ENCODE data around the gene PKD1.

The PKD1 gene

DNA sequence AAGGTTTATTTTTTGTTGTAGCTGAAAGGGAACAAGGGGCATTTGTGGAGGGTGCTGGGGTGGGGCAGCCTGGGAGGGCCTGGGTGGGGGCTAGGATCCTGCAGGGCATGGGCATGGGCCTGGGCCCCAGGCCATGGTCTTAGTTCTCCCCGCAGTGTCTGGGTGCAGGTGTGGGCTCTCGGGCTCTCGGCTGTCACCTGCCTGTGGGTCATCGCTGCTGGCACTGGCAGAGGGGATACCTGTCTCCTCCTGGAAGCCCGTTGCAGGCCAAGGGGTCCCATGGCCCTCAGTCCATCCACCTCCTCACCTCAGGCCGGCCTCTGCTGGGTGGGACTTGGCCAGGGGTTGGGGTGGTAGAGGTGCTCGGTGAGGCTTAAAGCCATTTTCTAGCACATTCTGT, 57.6 kb downstream of the PKD1 start:
- peaks cover 36% of the 10 kb centered on the region for H3K36me3 ChIP-seq
- TF ChIP-seq, protein P1, sequence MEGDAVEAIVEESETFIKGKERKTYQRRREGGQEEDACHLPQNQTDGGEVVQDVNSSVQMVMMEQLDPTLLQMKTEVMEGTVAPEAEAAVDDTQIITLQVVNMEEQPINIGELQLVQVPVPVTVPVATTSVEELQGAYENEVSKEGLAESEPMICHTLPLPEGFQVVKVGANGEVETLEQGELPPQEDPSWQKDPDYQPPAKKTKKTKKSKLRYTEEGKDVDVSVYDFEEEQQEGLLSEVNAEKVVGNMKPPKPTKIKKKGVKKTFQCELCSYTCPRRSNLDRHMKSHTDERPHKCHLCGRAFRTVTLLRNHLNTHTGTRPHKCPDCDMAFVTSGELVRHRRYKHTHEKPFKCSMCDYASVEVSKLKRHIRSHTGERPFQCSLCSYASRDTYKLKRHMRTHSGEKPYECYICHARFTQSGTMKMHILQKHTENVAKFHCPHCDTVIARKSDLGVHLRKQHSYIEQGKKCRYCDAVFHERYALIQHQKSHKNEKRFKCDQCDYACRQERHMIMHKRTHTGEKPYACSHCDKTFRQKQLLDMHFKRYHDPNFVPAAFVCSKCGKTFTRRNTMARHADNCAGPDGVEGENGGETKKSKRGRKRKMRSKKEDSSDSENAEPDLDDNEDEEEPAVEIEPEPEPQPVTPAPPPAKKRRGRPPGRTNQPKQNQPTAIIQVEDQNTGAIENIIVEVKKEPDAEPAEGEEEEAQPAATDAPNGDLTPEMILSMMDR (IDR thresholded peaks at IDR 0.05; ENCODE audit: low read depth, low read length): no peak
- H3K9me3 ChIP-seq: no peaks in the 10 kb centered on the region
- H3K27me3 ChIP-seq: no peaks in the 10 kb centered on the region
- H3K4me3 ChIP-seq (ENCODE audit: low read depth, low read length): no peak overlapping the region
- no peak for DNase-seq
- H3K4me1 ChIP-seq: no peaks in the 10 kb centered on the region; the same call in 1 of the 2 replicates

DNA sequence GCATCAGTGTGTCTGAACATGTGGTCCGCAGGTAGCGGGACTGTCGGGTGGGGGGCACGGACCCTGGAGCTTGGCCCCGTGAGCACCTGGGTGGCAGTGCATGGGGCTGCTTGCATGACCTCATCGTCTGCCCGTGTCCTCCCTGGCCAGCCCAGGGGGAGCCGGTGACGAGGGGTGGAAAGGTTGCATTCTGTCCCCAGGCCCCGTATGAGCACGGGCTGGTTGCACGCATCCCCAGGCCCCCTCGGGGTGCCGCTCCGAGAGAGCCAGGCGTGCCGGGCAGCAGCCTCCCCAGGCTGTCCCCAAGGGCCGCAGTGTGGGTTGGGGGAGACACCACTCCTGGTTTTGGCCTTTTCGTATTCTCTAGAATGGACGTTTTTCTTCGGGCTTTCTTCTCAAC, 58.0 kb downstream of the PKD1 start:
- peaks cover 40% of the 10 kb centered on the region for H3K36me3 ChIP-seq
- TF ChIP-seq, protein P1 (IDR thresholded peaks at IDR 0.05; ENCODE audit: low read depth, low read length): no peak
- H3K27me3 ChIP-seq: no peaks in the 10 kb centered on the region
- no peaks in the 10 kb centered on the region for H3K9me3 ChIP-seq
- no peaks in the 10 kb centered on the region; the same call in 1 of the 2 replicates for H3K4me1 ChIP-seq
- H3K4me3 ChIP-seq (ENCODE audit: low read depth, low read length): no peak overlapping the region
- no peak for DNase-seq

DNA sequence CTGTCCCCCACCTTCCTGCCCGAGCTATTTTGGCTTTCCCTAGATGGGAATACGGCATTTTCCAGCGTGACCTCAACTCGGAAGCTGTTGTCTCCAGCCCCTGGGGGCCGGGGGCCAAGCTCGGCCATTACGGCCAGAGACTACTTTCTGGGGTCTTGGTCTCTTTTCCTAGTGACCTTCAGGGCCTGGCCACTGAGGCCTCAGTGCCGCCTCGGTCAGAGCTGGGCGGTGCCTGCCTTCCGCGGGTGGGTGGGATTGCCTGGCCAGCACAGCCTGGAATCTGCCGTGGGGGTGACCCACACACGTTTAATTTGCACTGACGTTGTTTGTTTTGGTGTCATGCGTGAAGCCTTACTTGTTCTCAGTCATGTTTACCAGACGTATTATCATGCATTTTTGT, 58.7 kb downstream of the PKD1 start:
- DNase-seq: no peak
- H3K27me3 ChIP-seq: no peaks in the 10 kb centered on the region
- TF ChIP-seq, protein P1 (IDR thresholded peaks at IDR 0.05; ENCODE audit: low read depth, low read length): no peak
- no peak overlapping the region for H3K4me3 ChIP-seq (ENCODE audit: low read depth, low read length)
- peaks cover 40% of the 10 kb centered on the region for H3K36me3 ChIP-seq
- H3K4me1 ChIP-seq: no peaks in the 10 kb centered on the region; the same call in 1 of the 2 replicates
- H3K9me3 ChIP-seq: no peaks in the 10 kb centered on the region

DNA sequence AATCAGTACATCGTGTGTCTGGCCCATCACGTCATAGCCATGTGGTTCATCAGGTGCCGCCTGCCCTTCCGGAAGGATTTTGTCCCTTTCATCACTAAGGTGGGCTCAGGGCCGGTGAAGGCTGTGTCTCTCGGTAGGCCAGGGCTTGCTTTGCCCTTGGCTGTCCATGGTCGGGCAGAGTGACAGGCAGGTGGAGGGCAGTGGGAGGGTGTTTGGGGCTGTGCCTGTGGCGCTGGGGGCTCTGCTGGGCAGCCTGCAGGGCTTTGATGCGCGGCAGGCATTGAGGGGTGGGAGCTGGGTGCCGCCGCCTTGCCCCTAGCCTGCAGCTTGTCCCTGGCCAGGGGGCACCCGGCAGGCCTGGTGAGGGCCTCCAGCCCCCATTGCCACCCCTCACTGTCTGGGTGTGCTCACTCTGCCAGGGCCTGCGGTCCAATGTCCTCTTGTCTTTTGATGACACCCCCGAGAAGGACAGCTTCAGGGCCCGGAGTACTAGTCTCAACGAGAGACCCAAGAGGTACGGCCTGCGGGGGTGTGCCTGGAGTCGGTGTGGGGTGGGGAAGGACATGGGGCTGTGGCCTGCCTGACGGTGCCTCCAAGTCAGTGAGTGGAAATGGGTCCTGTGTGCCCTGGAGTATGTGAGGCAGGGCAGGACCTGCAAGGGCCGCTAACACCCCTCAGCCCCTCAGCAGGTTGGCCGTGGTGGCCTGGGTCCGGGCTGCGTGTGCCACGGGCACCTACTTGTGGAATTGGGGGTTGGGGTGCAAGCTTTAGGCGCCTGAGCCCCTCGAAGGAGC, 59.4 kb downstream of the PKD1 start:
- Histone ChIP-seq H3K9me3 (no peaks in the 10 kb centered on the region), H3K4me3 (ENCODE audit: low read depth, low read length) (no peak overlapping the region), H3K36me3 (peaks cover 33% of the 10 kb centered on the region), H3K4me1 (no peaks in the 10 kb centered on the region; the same call in 1 of the 2 replicates), H3K27me3 (no peaks in the 10 kb centered on the region)
- TF ChIP-seq, protein P1 (IDR thresholded peaks at IDR 0.05; ENCODE audit: low read depth, low read length): no peak
- DNase-seq: no peak

DNA sequence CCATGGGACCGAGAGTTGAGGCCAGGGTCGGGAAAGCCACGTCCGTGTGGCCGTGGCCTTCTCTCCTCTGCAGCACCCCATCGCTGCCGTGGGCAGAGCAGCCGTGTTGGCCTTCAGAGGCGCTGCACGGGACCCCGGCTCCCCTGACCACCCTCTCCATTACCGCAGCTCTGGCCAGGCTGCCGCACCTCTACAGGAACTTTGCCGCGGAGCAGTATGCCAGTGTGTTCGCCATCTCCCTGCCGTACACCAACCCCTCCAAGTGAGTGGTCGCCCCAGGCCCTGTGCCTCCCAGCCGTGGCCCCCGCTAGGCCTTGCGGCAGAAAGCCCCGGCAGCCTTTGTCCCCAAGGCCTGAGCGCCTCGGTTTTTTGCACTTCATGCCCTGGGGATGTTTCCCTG, 60.1 kb downstream of the PKD1 start:
- Histone ChIP-seq H3K4me3 (ENCODE audit: low read depth, low read length) (no peak overlapping the region), H3K27me3 (no peaks in the 10 kb centered on the region), H3K4me1 (no peaks in the 10 kb centered on the region; the same call in 1 of the 2 replicates), H3K9me3 (no peaks in the 10 kb centered on the region), H3K36me3 (peaks cover 32% of the 10 kb centered on the region)
- TF ChIP-seq, protein P1 (IDR thresholded peaks at IDR 0.05; ENCODE audit: low read depth, low read length): no peak
- no peak for DNase-seq

DNA sequence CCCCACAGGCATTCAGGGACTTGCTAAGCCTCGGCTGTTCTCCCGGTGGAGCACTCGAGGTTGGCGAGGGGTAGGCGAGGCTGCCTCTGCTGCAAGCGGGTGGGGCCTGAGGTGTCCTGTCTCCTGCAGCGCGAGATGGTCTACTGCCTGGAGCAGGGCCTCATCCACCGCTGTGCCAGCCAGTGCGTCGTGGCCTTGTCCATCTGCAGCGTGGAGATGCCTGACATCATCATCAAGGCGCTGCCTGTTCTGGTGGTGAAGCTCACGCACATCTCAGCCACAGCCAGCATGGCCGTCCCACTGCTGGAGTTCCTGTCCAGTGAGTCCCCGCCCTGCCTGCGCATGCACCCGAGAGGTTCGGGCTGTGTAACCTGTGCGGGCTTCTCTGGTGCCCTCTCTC, 61.6 kb downstream of the PKD1 start:
- Histone ChIP-seq H3K36me3 (peaks cover 26% of the 10 kb centered on the region), H3K9me3 (no peaks in the 10 kb centered on the region), H3K4me3 (ENCODE audit: low read depth, low read length) (no peak overlapping the region), H3K27me3 (no peaks in the 10 kb centered on the region), H3K4me1 (no peaks in the 10 kb centered on the region; the same call in 1 of the 2 replicates)
- TF ChIP-seq, protein P1 (IDR thresholded peaks at IDR 0.05; ENCODE audit: low read depth, low read length): no peak
- no peak for DNase-seq
